IPS-11a (cell line): Measurements from ENCODE around the gene GSG1L.

Experiments
- H3K4me3 ChIP-seq: one replicate; pipeline ENCODE4 v1.5.1; 2013; ENCODE audit warnings: low read depth, low read length, control low read depth

Gene GSG1L

GRCh38 chr16:28027055-28027454, 36.5 kb downstream of the GSG1L start:
- H3K4me3 ChIP-seq, result no peak overlapping the region

GRCh38 chr16:28025631-28026030, 37.9 kb downstream of the GSG1L start:
- no peak overlapping the region for H3K4me3 ChIP-seq

DNA sequence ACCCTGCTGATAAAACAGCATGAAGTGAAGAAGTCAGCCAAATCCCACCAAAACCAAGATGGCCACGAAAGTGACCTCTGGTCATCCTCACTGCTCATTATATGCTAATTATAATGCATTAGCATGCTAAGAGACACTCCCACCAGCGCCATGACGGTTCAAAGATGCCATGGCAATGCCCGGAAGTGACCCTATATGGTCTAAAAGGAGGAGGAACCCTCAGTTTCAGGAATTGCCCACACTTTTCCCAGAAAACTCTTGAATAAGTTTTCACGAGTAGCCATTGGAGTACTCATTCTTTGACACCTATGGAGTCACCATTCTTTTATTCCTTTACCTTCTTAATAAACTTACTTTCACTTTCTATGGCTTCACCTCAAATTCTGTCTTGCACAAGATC, 44.3 kb downstream of the GSG1L start:
- no peak overlapping the region for H3K4me3 ChIP-seq

- H3K4me3 ChIP-seq, result no peak overlapping the region
Measured at GRCh38 chr16:28014851-28015250, 48.7 kb downstream of the GSG1L start.

DNA sequence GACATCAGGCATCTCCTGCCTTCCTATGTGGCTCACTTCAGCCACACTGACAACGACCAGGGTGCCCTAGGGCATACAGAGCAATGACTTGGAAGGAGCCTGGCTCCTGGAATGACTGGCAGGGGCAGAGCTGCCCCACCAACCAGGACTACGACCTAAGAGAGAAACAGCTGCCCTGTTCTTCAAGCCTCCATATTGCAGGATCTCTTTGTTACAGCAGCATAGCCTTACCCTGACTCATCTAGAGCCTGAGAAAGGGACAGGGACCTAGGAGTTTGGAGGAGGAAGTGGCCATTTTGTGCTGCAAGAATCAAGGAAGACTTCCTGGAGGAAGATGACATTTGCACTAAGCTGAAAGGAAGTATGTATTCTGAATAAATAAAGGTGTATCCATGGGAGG, 49.6 kb downstream of the GSG1L start:
- H3K4me3 ChIP-seq, result no peak overlapping the region

DNA sequence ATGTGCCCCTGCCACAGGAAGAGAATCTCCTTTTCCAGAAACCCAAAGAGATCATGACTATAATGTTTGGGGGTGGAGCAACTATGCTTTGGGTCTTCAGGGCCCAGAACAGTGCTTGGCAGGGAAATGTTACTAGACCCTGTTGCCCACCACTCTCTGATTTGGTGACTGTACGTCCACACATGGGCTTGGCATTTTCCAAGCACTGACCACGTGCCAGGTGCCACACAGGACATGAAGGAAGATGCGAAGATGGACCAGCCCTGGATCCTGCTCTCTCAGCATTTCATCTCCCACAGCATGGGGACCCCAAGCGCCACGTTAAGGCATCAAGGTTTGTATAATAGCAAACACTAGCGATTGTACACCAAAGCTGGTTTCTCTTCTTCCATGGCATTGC, 50.1 kb downstream of the GSG1L start:
- no peak overlapping the region for H3K4me3 ChIP-seq

DNA sequence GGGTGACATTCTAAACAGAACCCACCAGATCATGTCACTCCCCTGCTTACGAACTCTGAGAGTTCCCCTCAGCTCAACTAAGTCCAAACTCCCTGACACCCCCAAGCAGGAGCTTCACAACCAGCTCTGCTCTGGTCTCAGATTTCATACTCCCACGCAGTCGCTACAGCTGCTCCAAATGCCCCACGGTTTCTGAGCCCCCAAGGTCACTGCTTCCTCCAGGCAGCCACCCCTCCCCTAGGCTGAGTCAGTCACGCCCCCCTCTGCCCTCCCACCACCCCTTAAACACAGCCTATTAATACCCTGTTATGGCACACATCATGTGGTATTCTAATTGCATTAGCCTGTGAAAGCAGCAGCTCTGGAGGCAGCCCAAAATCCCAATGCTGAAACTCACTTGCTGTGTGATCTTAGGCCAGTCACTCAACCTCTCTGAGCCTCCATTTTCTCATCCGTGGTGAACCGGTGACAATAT, 51.5 kb downstream of the GSG1L start:
- no peak overlapping the region for H3K4me3 ChIP-seq

DNA sequence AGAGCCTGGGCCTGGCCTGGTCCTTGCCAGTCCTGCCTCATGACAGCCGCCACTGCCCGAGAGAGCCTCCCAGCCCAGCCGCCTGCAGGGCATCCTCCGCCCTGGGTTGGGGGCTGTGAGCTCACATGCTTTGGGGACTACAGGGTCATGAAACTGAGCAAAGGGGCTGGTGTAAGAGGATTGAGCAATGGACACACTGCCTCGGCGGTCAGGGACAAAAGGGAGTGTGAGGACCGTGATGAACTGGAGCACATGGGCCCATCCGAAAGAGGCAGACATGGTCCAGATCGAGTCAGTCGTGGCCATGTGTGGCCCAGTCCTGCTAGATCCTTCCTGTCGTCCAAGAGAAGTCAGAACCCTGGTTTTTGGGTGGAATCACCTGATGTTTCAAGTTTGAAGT, 52.3 kb downstream of the GSG1L start:
- H3K4me3 ChIP-seq, result no peak overlapping the region

DNA sequence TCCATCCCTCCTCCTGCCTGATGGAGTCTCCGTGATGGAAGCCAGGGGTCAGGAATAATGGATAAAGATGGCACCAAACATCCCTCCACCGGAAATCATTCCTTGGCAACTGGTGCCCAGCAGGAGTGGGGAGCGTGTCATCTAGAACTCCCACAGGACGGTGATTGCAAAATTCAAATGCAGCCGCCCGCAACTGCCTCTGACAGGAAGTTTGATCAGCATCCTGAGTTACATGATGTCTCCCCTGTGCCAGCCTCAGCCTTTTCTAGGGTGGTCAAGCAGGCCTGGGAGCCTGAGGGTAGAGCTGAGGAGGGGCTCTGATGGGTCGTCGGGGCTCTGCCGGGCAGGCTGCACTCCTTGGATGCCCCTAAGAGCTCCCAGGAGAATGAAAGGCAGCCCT, 52.8 kb downstream of the GSG1L start:
- H3K4me3 ChIP-seq, result no peak overlapping the region

- no peak overlapping the region for H3K4me3 ChIP-seq
Measured at GRCh38 chr16:28009586-28010373, 53.7 kb downstream of the GSG1L start.

DNA sequence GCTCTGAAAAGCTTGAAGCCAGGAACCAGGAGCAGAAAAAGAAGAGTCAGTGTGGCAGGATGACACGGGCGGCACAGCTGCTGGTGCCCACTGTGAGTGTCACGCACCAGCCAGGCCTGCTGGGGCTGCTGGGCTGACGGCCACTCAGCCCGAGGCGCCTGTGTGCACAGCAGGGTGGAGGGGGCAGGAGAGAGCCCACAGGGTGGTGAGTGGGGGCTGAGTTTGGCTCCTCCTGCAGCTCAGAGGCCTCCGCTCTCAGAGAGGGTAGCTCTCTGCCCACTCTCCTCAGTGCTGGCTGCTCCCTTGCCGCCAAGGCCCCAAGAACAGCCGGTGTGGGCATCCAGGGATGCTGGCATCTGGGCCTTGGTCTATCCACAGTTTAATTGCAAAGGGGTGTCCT, 59.6 kb downstream of the GSG1L start:
- H3K4me3 ChIP-seq, result no peak overlapping the region

- no peak overlapping the region for H3K4me3 ChIP-seq
Measured at GRCh38 chr16:28003021-28003865, 60.3 kb downstream of the GSG1L start.

- H3K4me3 ChIP-seq, result no peak overlapping the region
Measured at GRCh38 chr16:28001642-28002041, 61.9 kb downstream of the GSG1L start.

DNA sequence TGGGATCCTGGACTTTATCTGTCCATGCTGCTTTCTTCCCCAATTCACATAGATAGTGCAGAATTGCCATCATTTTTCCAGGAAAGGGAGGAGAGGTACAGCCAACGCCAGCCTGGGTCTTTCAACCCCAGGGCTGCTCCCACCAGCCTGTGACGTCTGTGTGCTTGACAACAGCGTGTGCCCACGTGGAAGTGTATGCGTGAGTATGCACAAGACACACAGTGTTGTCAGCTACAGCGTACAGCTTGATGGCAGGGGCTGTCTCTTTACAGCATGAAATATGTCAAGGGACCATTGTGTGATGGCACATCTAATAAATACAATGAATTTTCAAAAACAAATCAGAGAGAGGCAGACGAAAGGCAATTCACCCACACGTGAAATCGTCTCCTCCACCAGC, 62.3 kb downstream of the GSG1L start:
- H3K4me3 ChIP-seq, result no peak overlapping the region

GRCh38 chr16:28000314-28001169, 63.0 kb downstream of the GSG1L start:
- no peak overlapping the region for H3K4me3 ChIP-seq

DNA sequence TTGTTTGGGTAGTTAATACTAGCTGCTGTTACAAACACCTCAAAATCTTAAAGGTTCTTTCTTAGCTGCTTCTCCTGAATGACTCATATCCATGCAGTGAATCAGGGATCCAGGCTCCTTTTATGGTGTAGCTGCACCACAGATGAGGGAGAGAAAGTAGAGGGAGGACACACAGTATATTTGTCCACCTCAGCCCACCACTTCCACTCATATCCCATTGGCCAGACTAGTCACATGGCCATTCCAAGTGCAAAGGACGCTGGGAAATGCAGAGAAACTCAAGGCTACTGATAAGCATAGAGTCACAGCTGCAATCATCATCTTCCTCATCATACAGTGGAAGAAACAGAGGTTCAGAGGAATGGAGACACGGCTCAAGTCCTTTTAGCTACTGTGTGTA, 63.8 kb downstream of the GSG1L start:
- H3K4me3 ChIP-seq, result no peak overlapping the region

DNA sequence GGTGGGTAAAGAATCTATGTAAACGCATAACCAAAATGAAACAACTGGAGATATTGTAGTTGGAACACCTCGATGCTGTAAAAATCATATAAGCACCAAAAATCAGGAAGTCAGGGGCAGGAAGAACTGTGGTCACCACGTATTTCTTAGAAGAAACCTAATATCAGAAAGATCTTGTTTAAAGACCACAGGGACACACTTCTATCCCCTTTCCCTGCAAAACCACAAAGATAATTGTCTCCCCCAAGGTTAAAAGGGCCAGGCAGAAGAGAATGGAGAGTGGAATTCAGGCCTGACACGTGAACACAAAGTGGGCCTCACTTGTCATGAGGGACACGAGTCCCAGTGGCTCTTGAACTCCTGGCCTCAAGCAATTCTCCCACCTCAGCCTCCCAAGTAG, 68.1 kb downstream of the GSG1L start:
- no peak overlapping the region for H3K4me3 ChIP-seq

DNA sequence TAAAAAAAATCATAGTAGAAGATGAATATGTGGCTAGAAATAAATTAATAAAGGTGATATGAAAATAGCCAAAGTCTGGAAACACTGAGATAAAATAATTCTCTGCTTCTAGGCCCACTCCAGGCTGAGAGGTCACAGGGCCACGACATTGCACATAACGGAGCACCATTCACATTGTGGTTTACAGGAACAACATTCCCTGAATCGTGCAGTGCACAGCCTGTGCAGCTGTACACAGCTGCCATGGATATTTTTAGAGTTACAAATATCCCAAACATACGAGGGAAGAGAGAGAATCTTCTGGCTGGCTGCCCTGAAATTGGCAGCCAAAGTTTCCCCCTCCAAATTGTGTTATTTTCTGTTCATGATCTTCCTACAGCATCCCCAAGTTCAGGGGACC, 68.8 kb downstream of the GSG1L start:
- no peak overlapping the region for H3K4me3 ChIP-seq

GRCh38 chr16:27993587-27993986, 69.9 kb downstream of the GSG1L start:
- no peak overlapping the region for H3K4me3 ChIP-seq

GRCh38 chr16:27991876-27992275, 71.6 kb downstream of the GSG1L start:
- no peak overlapping the region for H3K4me3 ChIP-seq

DNA sequence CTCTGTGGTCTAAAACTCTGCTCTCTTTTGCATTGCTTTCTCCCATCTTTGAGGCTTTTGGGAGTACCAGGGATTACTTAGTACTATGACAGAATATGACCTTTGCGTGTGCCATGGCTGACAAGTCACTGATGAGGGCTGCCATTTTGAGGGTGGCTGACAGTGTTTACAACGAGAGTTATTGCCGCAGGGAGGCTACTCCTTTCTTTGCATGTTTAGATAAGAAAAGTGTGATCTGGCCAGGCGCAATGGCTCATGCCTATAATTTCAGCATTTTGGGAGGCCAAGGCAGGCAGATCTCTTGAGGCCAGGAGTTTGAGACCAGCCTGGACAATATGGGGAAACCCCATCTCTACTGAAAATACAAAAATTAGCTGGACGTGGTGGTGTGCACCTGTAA, 77.5 kb downstream of the GSG1L start:
- H3K4me3 ChIP-seq, result no peak overlapping the region
